Neural cell (in vitro differentiated cells): ENCODE measurements around the gene STARD13. TPM values are rescaled to one million over a fixed set of nuclear protein-coding genes. Genes with fewer than 3 reads are reported as not detected.

ENCODE experiments used
- H2AFZ ChIP-seq: fragments of 200-600, 300-800 bp; sonication (generic), shearing (Covaris generic); 2 replicates; pipeline ENCODE4 v1.6.0; 2014; ENCODE audit warnings: low read depth, mild to moderate bottlenecking, antibody characterized with exemption, low read length, moderate library complexity
- H3F3A ChIP-seq: fragments of 200-600 bp; shearing (Covaris generic); 2 replicates; pipeline ENCODE4 v1.6.1; 2016; ENCODE audit warnings: mild to moderate bottlenecking, moderate library complexity, mixed read lengths, antibody characterized with exemption, low read length; ENCODE audit not compliant: insufficient read depth, poor library complexity, severe bottlenecking
- H3K27ac ChIP-seq: fragments of 200-600, 300-800 bp; sonication (generic), shearing (Covaris generic); 2 replicates; pipeline ENCODE4 v1.5.1; 2014; ENCODE audit warnings: mild to moderate bottlenecking, low read length, moderate library complexity
- H3K27me3 ChIP-seq: fragments of 300-800, 200-600 bp; sonication (generic), shearing (Covaris generic); 2 replicates; pipeline ENCODE4 v1.6.0; 2014; ENCODE audit warnings: mild to moderate bottlenecking, low read depth, low read length, moderate library complexity; ENCODE audit not compliant: insufficient read depth
- H3K36me3 ChIP-seq: fragments of 300-800, 200-600 bp; sonication (generic), shearing (Covaris generic); 2 replicates; pipeline ENCODE4 v1.5.1; 2014; ENCODE audit warnings: mild to moderate bottlenecking, antibody characterized with exemption, low read length, moderate library complexity; ENCODE audit not compliant: insufficient read depth
- H3K4me2 ChIP-seq: fragments of 300-800, 200-600 bp; sonication (generic), shearing (Covaris generic); 2 replicates; pipeline ENCODE4 v1.6.0; 2014; ENCODE audit warnings: mild to moderate bottlenecking, low read length
- H3K4me3 ChIP-seq: fragments of 300-800, 200-600 bp; sonication (generic), shearing (Covaris generic); 2 replicates; pipeline ENCODE4 v1.5.1; 2014; ENCODE audit warnings: mild to moderate bottlenecking, low read length, moderate library complexity
- H3K79me2 ChIP-seq: fragments of 200-600 bp; shearing (Covaris generic); replicated peaks from 2 replicates; pipeline ENCODE4 v1.6.0; 2014; ENCODE audit warnings: mild to moderate bottlenecking, low read length, moderate library complexity; ENCODE audit not compliant: insufficient read depth
- H3K9ac ChIP-seq: fragments of 300-800, 200-600 bp; sonication (generic), shearing (Covaris generic); 2 replicates; pipeline ENCODE4 v1.6.1; 2016; ENCODE audit warnings: mild to moderate bottlenecking, low read length, mixed read lengths
- H3K9me2 ChIP-seq: fragments of 200-600 bp; shearing (Covaris generic); 2 replicates; pipeline ENCODE4 v1.6.1; 2016; ENCODE audit warnings: mild to moderate bottlenecking, low read length, mixed read lengths; ENCODE audit not compliant: insufficient read depth
- H3K9me3 ChIP-seq: fragments of 200-600, 300-800 bp; sonication (generic), shearing (Covaris generic); 2 replicates; pipeline ENCODE4 v1.6.1; 2016; ENCODE audit warnings: mild to moderate bottlenecking, mixed run types, low read length, moderate library complexity, mixed read lengths
- H4K20me1 ChIP-seq: fragments of 200-600 bp; shearing (Covaris generic); 2 replicates; pipeline ENCODE4 v1.6.1; 2016; ENCODE audit warnings: mild to moderate bottlenecking, mixed run types; ENCODE audit not compliant: insufficient read depth
- CTCF ChIP-seq: fragments of 450-650 bp; IDR thresholded peaks from 2 replicates; pipeline ENCODE4 v1.5.1; 2014; ENCODE audit warnings: antibody characterized with exemption, mild to moderate bottlenecking, moderate library complexity; ENCODE audit not compliant: poor library complexity, severe bottlenecking
- EP300 ChIP-seq: fragments of 450-650 bp; conservative IDR thresholded peaks from 2 replicates; pipeline ENCODE4 v1.6.1; 2014; ENCODE audit warnings: antibody characterized with exemption, mild to moderate bottlenecking, moderate library complexity; ENCODE audit not compliant: poor library complexity, severe bottlenecking
- EZH2 ChIP-seq: fragments of 200-600, 300-800 bp; shearing (Covaris generic), sonication (generic); IDR thresholded peaks from 2 replicates; pipeline ENCODE4 v1.6.1; 2014; ENCODE audit warnings: antibody characterized with exemption, low read length, borderline replicate concordance, mild to moderate bottlenecking; ENCODE audit not compliant: insufficient read depth, poor library complexity, severe bottlenecking
- MXI1 ChIP-seq: fragments of 450-650 bp; conservative IDR thresholded peaks from 2 replicates; pipeline ENCODE4 v1.6.1; 2014; ENCODE audit warnings: antibody characterized with exemption, mild to moderate bottlenecking; ENCODE audit not compliant: poor library complexity, severe bottlenecking
- POLR2AphosphoS5 ChIP-seq: IDR thresholded peaks from 2 replicates; pipeline ENCODE4 v1.6.1; 2012
- RAD21 ChIP-seq: fragments of 450-650 bp; conservative IDR thresholded peaks from 2 replicates; pipeline ENCODE4 v1.6.1; 2014; ENCODE audit warnings: antibody characterized with exemption, mild to moderate bottlenecking, moderate library complexity
- REST ChIP-seq: IDR thresholded peaks from 2 replicates; pipeline ENCODE4 v1.6.1; 2012; ENCODE audit warnings: borderline replicate concordance
- SMC3 ChIP-seq: fragments of 450-650 bp; conservative IDR thresholded peaks from 2 replicates; pipeline ENCODE4 v1.6.1; 2014; ENCODE audit warnings: antibody characterized with exemption, mild to moderate bottlenecking, moderate library complexity; ENCODE audit not compliant: poor library complexity
- TAF1 ChIP-seq: IDR thresholded peaks from 2 replicates; pipeline ENCODE4 v1.6.1; 2012; ENCODE audit warnings: low read depth
- polyA plus RNA-seq: library from polyadenylated mRNA; depleted of rRNA; stranded (reverse); fragments of >200 nt; gene quantifications from 2 replicates; pipeline ENCODE4 v1.2.3, GENCODE V29; 2014

Gene STARD13
- polyA plus RNA-seq, 1 donor from 2014 or later: 0.05 TPM

- Histone ChIP-seq H3K4me2 (no peak overlapping the region), H3K27me3 (no peaks in the 10 kb centered on the region), H3K9me3 (no peaks in the 10 kb centered on the region), H3K9me2 (no peaks in the 10 kb centered on the region), H3K4me3 (no peak overlapping the region), H3F3A (no peaks in the 10 kb centered on the region), H3K27ac (no peak overlapping the region), H3K79me2 (no peaks in the 10 kb centered on the region), H4K20me1 (no peaks in the 10 kb centered on the region), H3K9ac (no peak overlapping the region), H2AFZ (no peak overlapping the region), H3K36me3 (no peaks in the 10 kb centered on the region)
- TF ChIP-seq MXI1 (no peak), EP300 (no peak), TAF1 (no peak), SMC3 (no peak)
Measured at GRCh38 chr13:33263484-33263883, 22.1 kb downstream of the STARD13 start.

- Histone ChIP-seq H3K4me2 (no peak overlapping the region), H3K4me3 (no peak overlapping the region), H3K27ac (no peak overlapping the region), H3K9me3 (no peaks in the 10 kb centered on the region), H3K79me2 (no peaks in the 10 kb centered on the region), H3K27me3 (no peaks in the 10 kb centered on the region), H2AFZ (no peak overlapping the region), H3F3A (no peaks in the 10 kb centered on the region), H3K9ac (no peak overlapping the region), H4K20me1 (no peaks in the 10 kb centered on the region), H3K9me2 (no peaks in the 10 kb centered on the region), H3K36me3 (no peaks in the 10 kb centered on the region)
- no peak for TF ChIP-seq RAD21
- TF ChIP-seq EP300: no peak
- no peak for TF ChIP-seq REST
- TF ChIP-seq POLR2AphosphoS5: no peak
- TF ChIP-seq MXI1: no peak
- TF ChIP-seq CTCF: no peak
- TF ChIP-seq EZH2: no peak
- TF ChIP-seq SMC3: no peak
- TF ChIP-seq TAF1: no peak
Measured at GRCh38 chr13:33262997-33263396, 22.6 kb downstream of the STARD13 start.
